K562 (cell line): ENCODE results near the gene C16orf89. TPM values are rescaled to one million over a fixed set of nuclear protein-coding genes. Genes with fewer than 3 reads are reported as not detected.

Source experiments
- ATAC-seq: fragments of 200-7000 bp; cut with Tn5 transposase; 3 replicates; pipeline ENCODE4 v1.9.1; 2020; ENCODE audit warnings: moderate library complexity
- BruUV-seq: library from RNA; stranded (reverse); fragments of 400-500 nt; replicated peaks from 2 replicates; lab custom pipeline; 2021; lab: Mats Ljungman, UMichigan
- CTCF ChIA-PET: fragments of 300-600 bp; formaldehyde crosslinking; extraction: SDS; loops from one replicate; lab custom pipeline; 2021; ENCODE audit warnings: low intra/inter-chr PET ratio; lab: Yijun Ruan, JAX
- POLR2A ChIA-PET: fragments of 300-600, 350-650 bp; sonication (Branson Sonifier 250); formaldehyde crosslinking; extraction: SDS; loops from one replicate; lab custom pipeline; 2021; ENCODE audit warnings: antibody characterized with exemption, inconsistent platforms; lab: Yijun Ruan, JAX
- DNase-seq, 4 experiments: peaks; one replicate each; pipeline versions ENCODE4 v3.0.0 to v3.0.0-alpha.2; 2011 to 2018; ENCODE audit warnings: low spot score in 3 of 4, mixed read lengths in 3 of 4; ENCODE audit errors: extremely low read depth in 1 of 4
- FAIRE-seq: peaks from 2 replicates; lab custom pipeline; 2011; peaks lifted over from hg19 to GRCh38; lab: Jason Lieb, UNC
- H2AFZ ChIP-seq: 2 replicates; pipeline ENCODE4 v1.6.0; 2011; ENCODE audit warnings: low read depth, low read length, control low read depth, inconsistent platforms
- H3K27ac ChIP-seq: fragments of 200-600 bp; 3 replicates; pipeline ENCODE4 v1.8.0; 2011; ENCODE audit warnings: low read depth, mild to moderate bottlenecking, control low read depth, inconsistent platforms, low read length, moderate library complexity, mixed read lengths; ENCODE audit errors: extremely low read depth
- H3K27me3 ChIP-seq, 2 experiments: fragments of 300-600 bp in 1 of 2; 2 replicates in 1 of 2; 3 replicates in 1 of 2; pipeline versions ENCODE4 v1.6.0 to v1.8.0; 2011; ENCODE audit warnings: inconsistent platforms in 2 of 2, low read length in 2 of 2, mild to moderate bottlenecking in 1 of 2, mixed read lengths in 1 of 2, moderate library complexity in 1 of 2; ENCODE audit not compliant: control insufficient read depth in 2 of 2, insufficient read depth in 2 of 2
- H3K36me3 ChIP-seq: fragments of 300-600 bp; 3 replicates; pipeline ENCODE4 v1.8.0; 2011; ENCODE audit warnings: mild to moderate bottlenecking, low read length, inconsistent platforms; ENCODE audit not compliant: control insufficient read depth, insufficient read depth
- H3K4me1 ChIP-seq, 2 experiments: fragments of 200-600 bp in 1 of 2; replicated peaks in 1 of 2; 2 replicates in 1 of 2; 3 replicates in 1 of 2; pipeline versions ENCODE4 v1.5.1 to v1.8.0; 2011; ENCODE audit warnings: inconsistent platforms in 2 of 2, low read length in 2 of 2, mild to moderate bottlenecking in 1 of 2, mixed read lengths in 1 of 2, moderate library complexity in 1 of 2; ENCODE audit not compliant: control insufficient read depth in 2 of 2, insufficient read depth in 2 of 2
- H3K4me2 ChIP-seq: 2 replicates; pipeline ENCODE4 v1.6.1; 2011; ENCODE audit warnings: low read length, control low read depth, inconsistent platforms, mixed read lengths; ENCODE audit not compliant: insufficient read depth
- H3K4me3 ChIP-seq: fragments of 200-600 bp; sonication (generic), shearing (Covaris generic); 2 replicates; pipeline ENCODE4 v1.5.1; 2016; ENCODE audit warnings: control low read depth, inconsistent platforms
- H3K79me2 ChIP-seq: fragments of 200-600 bp; 3 replicates; pipeline ENCODE4 v1.8.0; 2011; ENCODE audit warnings: low read length, inconsistent platforms; ENCODE audit not compliant: control insufficient read depth, insufficient read depth
- H3K9ac ChIP-seq, 2 experiments: 2 replicates each; pipeline versions ENCODE4 v1.6.0 to v1.6.1; 2011; ENCODE audit warnings: low read depth in 2 of 2, low read length in 2 of 2, control low read depth in 1 of 2, inconsistent platforms in 1 of 2, mild to moderate bottlenecking in 1 of 2, mixed read lengths in 1 of 2; ENCODE audit not compliant: insufficient read depth in 1 of 2
- H3K9me1 ChIP-seq: one replicate; pipeline ENCODE4 v1.6.0; 2011; ENCODE audit warnings: inconsistent platforms, mild to moderate bottlenecking, low read length, moderate library complexity; ENCODE audit not compliant: control insufficient read depth, insufficient read depth
- H3K9me3 ChIP-seq: replicated peaks from 2 replicates; pipeline ENCODE4 v1.5.1; 2011; ENCODE audit warnings: low read depth, low read length, inconsistent platforms; ENCODE audit not compliant: control insufficient read depth, insufficient read depth
- H4K20me1 ChIP-seq: replicated peaks from 2 replicates; pipeline ENCODE4 v1.6.1; 2011; ENCODE audit warnings: low read length, inconsistent platforms, mixed read lengths; ENCODE audit not compliant: control insufficient read depth, insufficient read depth
- FOXJ3 ChIP-seq: sonication (generic); formaldehyde crosslinking; IDR thresholded peaks from 2 replicates; pipeline ENCODE4 v1.4.0; 2020; ENCODE audit warnings: mild to moderate bottlenecking, missing genetic modification reagents
- MCM2 ChIP-seq: fragments of 450-650 bp; IDR thresholded peaks from 2 replicates; pipeline ENCODE4 v1.6.1; 2017; ENCODE audit warnings: low read depth, mild to moderate bottlenecking
- YY1 ChIP-seq, 3 experiments: IDR thresholded peaks; 2 replicates each; pipeline ENCODE4 v1.6.1; 2011; ENCODE audit warnings: low read length in 2 of 3, mild to moderate bottlenecking in 2 of 3, moderate library complexity in 2 of 3, borderline replicate concordance in 1 of 3, control low read depth in 1 of 3, low read depth in 1 of 3; ENCODE audit not compliant: insufficient read depth in 3 of 3, insufficient replicate concordance in 2 of 3, control insufficient read depth in 1 of 3, insufficient read length in 1 of 3; ENCODE audit errors: extremely low read depth in 1 of 3
- ZFX ChIP-seq: sonication (generic); formaldehyde crosslinking; IDR thresholded peaks from 2 replicates; pipeline ENCODE4 v1.8.0; 2022; ENCODE audit warnings: mild to moderate bottlenecking, missing genetic modification reagents, moderate library complexity
- ZNF217 ChIP-seq: sonication (generic); formaldehyde crosslinking; IDR thresholded peaks from 2 replicates; pipeline ENCODE4 v1.8.0; 2022; ENCODE audit warnings: mild to moderate bottlenecking, missing genetic modification reagents
- ZNF239 ChIP-seq: fragments of 250-450 bp; sonication (Bioruptor Pico); IDR thresholded peaks from 2 replicates; pipeline ENCODE4 v1.4.0; 2020; ENCODE audit warnings: mild to moderate bottlenecking
- ZNF324 ChIP-seq: fragments of 250-450 bp; sonication (Bioruptor Pico); IDR thresholded peaks from 2 replicates; pipeline ENCODE4 v1.4.0; 2020; ENCODE audit warnings: mild to moderate bottlenecking
- ZNF668 ChIP-seq: fragments of 250-450 bp; sonication (Bioruptor Pico); IDR thresholded peaks from 2 replicates; pipeline ENCODE4 v1.8.0; 2022; ENCODE audit warnings: mild to moderate bottlenecking, inconsistent platforms
- ZSCAN32 ChIP-seq: fragments of 450-650 bp; formaldehyde crosslinking; IDR thresholded peaks from 2 replicates; pipeline ENCODE4 v1.4.0; 2020; ENCODE audit warnings: mild to moderate bottlenecking, moderate library complexity
- WGBS: fragments of 100-300 bp; shearing (Covaris generic); methylation state at CpG from one replicate; pipeline ENCODE4 v1.1.6; 2016; ENCODE audit warnings: low coverage, mixed read lengths; ENCODE audit not compliant: insufficient coverage; ENCODE audit errors: missing lambda C conversion rate; 5-methylcytosine and 5-hydroxymethylcytosine counted together
- in situ Hi-C: fragments of 300-500 bp; cut with MboI; formaldehyde crosslinking; loops from 4 replicates; pipeline ENCODE4 v1.15.0; 2018; ENCODE audit warnings: inconsistent platforms, mixed read lengths
- intact Hi-C: fragments of 100-400 bp; cut with micrococcal nuclease; formaldehyde crosslinking; loops from 2 replicates; pipeline ENCODE4 v1.14.2; 2022
- polyA plus RNA-seq, 8 experiments: library from polyadenylated mRNA; depleted of rRNA in 4 of 8; stranded (reverse) in 5 of 8; unstranded in 3 of 8; fragments of >200 nt; fragmentation: Nextera tagmentation in 2 of 8; fragmentation: Illumina TruSeq in 1 of 8; extraction: Ambion mirVana in 2 of 8; extraction: Trizol in 1 of 8; gene quantifications; 2 replicates each; pipeline versions ENCODE4 v1.2.1 to v1.2.3, GENCODE V29; 2011 to 2014; ENCODE audit warnings: inconsistent platforms in 1 of 8, missing spikeins in 1 of 8
- total RNA-seq, 7 experiments: library from RNA; depleted of rRNA in 6 of 7; stranded (reverse); fragments of >200 nt in 6 of 7; fragmentation: Illumina TruSeq in 2 of 7; extraction: Trizol in 2 of 7; gene quantifications; 2 replicates each; pipeline versions ENCODE4 v1.2.1 to v1.2.3, GENCODE V29; 2011 to 2021; ENCODE audit warnings: low replicate concordance in 1 of 7
- TF ChIP-seq, protein P1 (sequence below): fragments of 450-650 bp; formaldehyde crosslinking; IDR thresholded peaks from 2 replicates; pipeline ENCODE4 v1.4.0; 2020; ENCODE audit warnings: mild to moderate bottlenecking, moderate library complexity
- TF ChIP-seq, protein P2 (sequence below): sonication (generic); formaldehyde crosslinking; IDR thresholded peaks from 2 replicates; pipeline ENCODE4 v1.8.0; 2022; ENCODE audit warnings: mild to moderate bottlenecking, missing genetic modification reagents

Gene C16orf89
- total and polyA plus RNA-seq, 9 of the 15 experiments (the other 6 are each of a cell fraction or from before 2014, with no cell fraction given), result not detected

DNA sequence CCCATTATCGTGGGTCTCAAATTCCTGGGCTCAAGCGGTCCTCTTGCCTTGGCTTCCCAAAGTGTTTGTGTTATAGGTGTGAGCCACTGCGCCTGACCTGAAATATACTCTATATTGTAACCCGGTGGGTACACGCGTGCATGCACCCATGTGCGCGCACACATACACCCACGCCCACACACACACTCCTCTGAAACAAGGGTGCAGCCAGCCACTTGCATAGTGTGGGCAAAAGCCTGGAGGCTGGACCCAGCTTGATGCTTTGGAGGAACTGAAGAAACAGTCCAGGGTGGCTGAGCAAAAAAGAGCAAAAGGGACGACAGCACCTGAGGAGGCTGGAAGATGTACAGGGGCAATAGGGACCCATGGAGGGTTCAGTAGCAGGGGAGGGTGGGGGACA lies 61.9 kb downstream of the C16orf89 start:
- no TSS peak for BruUV-seq
- Histone ChIP-seq H3K9me3 (no peaks in the 10 kb centered on the region), H2AFZ (no peak overlapping the region), H3K27ac (no peak overlapping the region), H3K4me3 (no peak overlapping the region), H3K27me3 (peaks cover 40 to 73% of the 10 kb centered on the region in 2 experiments; a peak in 3 of 5 replicates), H3K9ac (no peak overlapping the region)
- no peak for ATAC-seq
- ChIA-PET POLR2A (interaction anchor here (0.7 kb wide), 1 partner anchor 30 kb away, joined by 5 read pairs; the partner anchor contains the start of gene NAGPA), CTCF (no interaction called here)
- in situ Hi-C loops, result no loop called here
- 17% methylated on average over 10 of the region's 10 CpGs for WGBS
- TF ChIP-seq ZNF239 (CRISPR knock-in tag) (no peak), ZNF668 (no peak), YY1 (IDR thresholded peaks at IDR 0.05; ENCODE audit: borderline replicate concordance in 1 of 3, control insufficient read depth in 1 of 3, extremely low read depth in 1 of 3, insufficient read depth in 3 of 3, insufficient read length in 1 of 3, insufficient replicate concordance in 2 of 3, low read depth in 1 of 3, low read length in 2 of 3) (no peak), ZSCAN32 (CRISPR knock-in tag) (no peak), ZFX (CRISPR knock-in tag) (no peak), ZNF217 (no peak), ZNF324 (CRISPR knock-in tag) (no peak), MCM2 (no peak), FOXJ3 (no peak)
- TF ChIP-seq, protein P1, sequence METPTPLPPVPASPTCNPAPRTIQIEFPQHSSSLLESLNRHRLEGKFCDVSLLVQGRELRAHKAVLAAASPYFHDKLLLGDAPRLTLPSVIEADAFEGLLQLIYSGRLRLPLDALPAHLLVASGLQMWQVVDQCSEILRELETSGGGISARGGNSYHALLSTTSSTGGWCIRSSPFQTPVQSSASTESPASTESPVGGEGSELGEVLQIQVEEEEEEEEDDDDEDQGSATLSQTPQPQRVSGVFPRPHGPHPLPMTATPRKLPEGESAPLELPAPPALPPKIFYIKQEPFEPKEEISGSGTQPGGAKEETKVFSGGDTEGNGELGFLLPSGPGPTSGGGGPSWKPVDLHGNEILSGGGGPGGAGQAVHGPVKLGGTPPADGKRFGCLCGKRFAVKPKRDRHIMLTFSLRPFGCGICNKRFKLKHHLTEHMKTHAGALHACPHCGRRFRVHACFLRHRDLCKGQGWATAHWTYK (CRISPR knock-in tag), result no peak
- TF ChIP-seq, protein P2, sequence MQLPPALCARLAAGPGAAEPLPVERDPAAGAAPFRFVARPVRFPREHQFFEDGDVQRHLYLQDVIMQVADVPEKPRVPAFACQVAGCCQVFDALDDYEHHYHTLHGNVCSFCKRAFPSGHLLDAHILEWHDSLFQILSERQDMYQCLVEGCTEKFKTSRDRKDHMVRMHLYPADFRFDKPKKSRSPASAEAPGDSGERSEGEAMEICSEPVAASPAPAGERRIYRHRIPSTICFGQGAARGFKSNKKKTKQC, result no peak
- TF ChIP-seq, all 486 proteins: peak for 0
- Histone ChIP-seq H3K4me1 (peaks cover 0 to 9% of the 10 kb centered on the region in 2 experiments; a peak in 2 of 5 replicates), H3K79me2 (no peaks in the 10 kb centered on the region), H4K20me1 (peaks cover 4% of the 10 kb centered on the region; the same call in 1 of the 2 replicates), H3K36me3 (no peaks in the 10 kb centered on the region), H3K4me2 (no peak overlapping the region), H3K9me1 (no peaks in the 10 kb centered on the region)
- FAIRE-seq (no peak), DNase-seq (no peak)
- intact Hi-C loops, result no loop called here
